DND-41 (cell line): ENCODE data around the gene SERINC3.

Experiments
- CTCF ChIP-seq: IDR thresholded peaks from 2 replicates; pipeline ENCODE4 v1.5.1; 2012; ENCODE audit warnings: borderline replicate concordance, low read length, moderate library complexity, mild to moderate bottlenecking; ENCODE audit not compliant: poor library complexity, severe bottlenecking; ENCODE audit errors: extremely low read depth
- EZH2 ChIP-seq: IDR thresholded peaks from 3 replicates; pipeline ENCODE4 v1.6.1; 2012; ENCODE audit warnings: borderline replicate concordance, low read depth, mild to moderate bottlenecking, moderate library complexity, low read length, inconsistent platforms; ENCODE audit not compliant: severe bottlenecking

- TF ChIP-seq CTCF (no peak), EZH2 (no peak)
These were observed 53.7 kb downstream of the SERINC3 start for GRCh38 chr20:44468044-44468782.
